Measurements from ENCODE around the gene FAM227B.
"Not testable (repeated sequence)": the region's sequence is repeated elsewhere in the genome, so short reads cannot be mapped to it uniquely, and the experiment has no call there.

Gene FAM227B

GRCh38 chr15:49621401-49621811, 788 bp upstream of the FAM227B start:
- TF ChIP-seq EZH2phosphoT487 (IDR thresholded peaks at IDR 0.05; ENCODE audit: borderline replicate concordance), result no peak
- TF ChIP-seq, protein P1, sequence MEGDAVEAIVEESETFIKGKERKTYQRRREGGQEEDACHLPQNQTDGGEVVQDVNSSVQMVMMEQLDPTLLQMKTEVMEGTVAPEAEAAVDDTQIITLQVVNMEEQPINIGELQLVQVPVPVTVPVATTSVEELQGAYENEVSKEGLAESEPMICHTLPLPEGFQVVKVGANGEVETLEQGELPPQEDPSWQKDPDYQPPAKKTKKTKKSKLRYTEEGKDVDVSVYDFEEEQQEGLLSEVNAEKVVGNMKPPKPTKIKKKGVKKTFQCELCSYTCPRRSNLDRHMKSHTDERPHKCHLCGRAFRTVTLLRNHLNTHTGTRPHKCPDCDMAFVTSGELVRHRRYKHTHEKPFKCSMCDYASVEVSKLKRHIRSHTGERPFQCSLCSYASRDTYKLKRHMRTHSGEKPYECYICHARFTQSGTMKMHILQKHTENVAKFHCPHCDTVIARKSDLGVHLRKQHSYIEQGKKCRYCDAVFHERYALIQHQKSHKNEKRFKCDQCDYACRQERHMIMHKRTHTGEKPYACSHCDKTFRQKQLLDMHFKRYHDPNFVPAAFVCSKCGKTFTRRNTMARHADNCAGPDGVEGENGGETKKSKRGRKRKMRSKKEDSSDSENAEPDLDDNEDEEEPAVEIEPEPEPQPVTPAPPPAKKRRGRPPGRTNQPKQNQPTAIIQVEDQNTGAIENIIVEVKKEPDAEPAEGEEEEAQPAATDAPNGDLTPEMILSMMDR (conservative IDR thresholded peaks at IDR 0.05; ENCODE audit: low read length), result no peak
- no peaks in the 10 kb centered on the region for H3K27me3 ChIP-seq (ENCODE audit: insufficient read depth, low read length, poor library complexity, severe bottlenecking)
- peak overlapping the region; percentile 82 for H2AFZ ChIP-seq (ENCODE audit: low read length)
- no peaks in the 10 kb centered on the region for H3F3A ChIP-seq (ENCODE audit: low read depth)
- peaks cover 43% of the 10 kb centered on the region for H3K4me1 ChIP-seq (ENCODE audit: insufficient read depth, low read length, poor library complexity, severe bottlenecking)
- peak overlapping the region; percentile 83 for H3K9ac ChIP-seq (ENCODE audit: low read depth, low read length, poor library complexity, severe bottlenecking)
- H4K20me1 ChIP-seq (ENCODE audit: insufficient read depth, low read length, poor library complexity, severe bottlenecking), result no peaks in the 10 kb centered on the region
- peak overlapping the region; percentile 97 for H3K4me2 ChIP-seq (ENCODE audit: low read depth, low read length, poor library complexity, severe bottlenecking)
- no peaks in the 10 kb centered on the region for H3K9me2 ChIP-seq (replicated peaks; ENCODE audit: low read depth, low read length)
- H3K4me3 ChIP-seq (ENCODE audit: low read length, poor library complexity, severe bottlenecking), result peak overlapping the region; percentile 89
- no peaks in the 10 kb centered on the region for H3K36me3 ChIP-seq (ENCODE audit: insufficient read depth, low read length)
- no peaks in the 10 kb centered on the region; the same call in 1 of the 2 replicates for H3K9me3 ChIP-seq (ENCODE audit: insufficient read depth, low read depth, low read length)
- H3K79me2 ChIP-seq (ENCODE audit: insufficient read depth, low read length), result peaks cover 33% of the 10 kb centered on the region

GRCh38 chr15:49620199-49620598, 419 bp downstream of the FAM227B start:
- H3K36me3 ChIP-seq (ENCODE audit: insufficient read depth, low read length), result no peaks in the 10 kb centered on the region
- no peaks in the 10 kb centered on the region for H3F3A ChIP-seq (ENCODE audit: low read depth)
- peaks cover 33% of the 10 kb centered on the region for H3K79me2 ChIP-seq (ENCODE audit: insufficient read depth, low read length)
- H3K9ac ChIP-seq (ENCODE audit: low read depth, low read length, poor library complexity, severe bottlenecking), result peak overlapping the region; percentile 83
- no peaks in the 10 kb centered on the region for H3K27me3 ChIP-seq (ENCODE audit: insufficient read depth, low read length, poor library complexity, severe bottlenecking)
- H2AFZ ChIP-seq (ENCODE audit: low read length), result peak overlapping the region; percentile 98
- H3K9me3 ChIP-seq (ENCODE audit: insufficient read depth, low read depth, low read length), result no peaks in the 10 kb centered on the region
- TF ChIP-seq, protein P1 (conservative IDR thresholded peaks at IDR 0.05; ENCODE audit: low read length), result no peak
- TF ChIP-seq EZH2phosphoT487 (IDR thresholded peaks at IDR 0.05; ENCODE audit: borderline replicate concordance), result no peak
- H4K20me1 ChIP-seq (ENCODE audit: insufficient read depth, low read length, poor library complexity, severe bottlenecking), result no peaks in the 10 kb centered on the region
- peaks cover 43% of the 10 kb centered on the region for H3K4me1 ChIP-seq (ENCODE audit: insufficient read depth, low read length, poor library complexity, severe bottlenecking)
- no peaks in the 10 kb centered on the region for H3K9me2 ChIP-seq (replicated peaks; ENCODE audit: low read depth, low read length)
- H3K4me2 ChIP-seq (ENCODE audit: low read depth, low read length, poor library complexity, severe bottlenecking), result peak overlapping the region; percentile 81
- H3K4me3 ChIP-seq (ENCODE audit: low read length, poor library complexity, severe bottlenecking), result peak overlapping the region; percentile 89

GRCh38 chr15:49619226-49619625, 1.4 kb downstream of the FAM227B start:
- Histone ChIP-seq H3K9ac (ENCODE audit: low read depth, low read length, poor library complexity, severe bottlenecking) (no peak overlapping the region), H3K9me3 (ENCODE audit: insufficient read depth, low read depth, low read length) (peaks cover 5% of the 10 kb centered on the region; the same call in 1 of the 2 replicates)
- TF ChIP-seq, protein P1 (conservative IDR thresholded peaks at IDR 0.05; ENCODE audit: low read length), result no peak
- TF ChIP-seq EZH2phosphoT487 (IDR thresholded peaks at IDR 0.05; ENCODE audit: borderline replicate concordance), result no peak

DNA sequence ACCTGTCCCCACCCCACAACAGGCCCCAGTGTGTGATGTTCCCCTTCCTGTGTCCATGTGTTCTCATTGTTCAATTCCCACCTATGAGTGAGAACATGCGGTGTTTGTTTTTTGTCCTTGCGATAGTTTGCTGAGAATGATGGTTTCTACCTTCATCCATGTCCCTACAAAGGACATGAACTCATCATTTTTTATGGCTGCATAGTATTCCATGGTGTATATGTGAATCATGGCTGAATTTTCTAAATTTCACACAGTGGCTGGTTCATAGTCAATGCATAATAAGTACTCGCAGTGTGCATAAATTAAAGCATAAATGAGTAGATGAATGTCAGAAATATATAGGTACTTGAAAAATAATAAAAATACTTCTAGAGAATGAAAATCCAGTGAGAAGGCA, 8.4 kb downstream of the FAM227B start:
- H3F3A ChIP-seq (ENCODE audit: low read depth); H3K4me3 ChIP-seq (ENCODE audit: low read length, poor library complexity, severe bottlenecking); H3K36me3 ChIP-seq (ENCODE audit: insufficient read depth, low read length); H3K9me3 ChIP-seq (ENCODE audit: insufficient read depth, low read depth, low read length); H3K4me2 ChIP-seq (ENCODE audit: low read depth, low read length, poor library complexity, severe bottlenecking); H3K4me1 ChIP-seq (ENCODE audit: insufficient read depth, low read length, poor library complexity, severe bottlenecking); H3K79me2 ChIP-seq (ENCODE audit: insufficient read depth, low read length); H4K20me1 ChIP-seq (ENCODE audit: insufficient read depth, low read length, poor library complexity, severe bottlenecking); H3K27me3 ChIP-seq (ENCODE audit: insufficient read depth, low read length, poor library complexity, severe bottlenecking); H2AFZ ChIP-seq (ENCODE audit: low read length); H3K9ac ChIP-seq (ENCODE audit: low read depth, low read length, poor library complexity, severe bottlenecking); H3K9me2 ChIP-seq (replicated peaks; ENCODE audit: low read depth, low read length): not testable (repeated sequence)

More at GRCh38 chr15:49619226-49619625, 1.4 kb downstream of the FAM227B start:
- Histone ChIP-seq H4K20me1 (ENCODE audit: insufficient read depth, low read length, poor library complexity, severe bottlenecking) (no peaks in the 10 kb centered on the region), H3K27me3 (ENCODE audit: insufficient read depth, low read length, poor library complexity, severe bottlenecking) (no peaks in the 10 kb centered on the region), H3K9me2 (replicated peaks; ENCODE audit: low read depth, low read length) (no peaks in the 10 kb centered on the region), H3K79me2 (ENCODE audit: insufficient read depth, low read length) (peaks cover 33% of the 10 kb centered on the region), H3F3A (ENCODE audit: low read depth) (no peaks in the 10 kb centered on the region), H3K36me3 (ENCODE audit: insufficient read depth, low read length) (no peaks in the 10 kb centered on the region), H3K4me2 (ENCODE audit: low read depth, low read length, poor library complexity, severe bottlenecking) (peak overlapping the region; percentile 81), H3K4me3 (ENCODE audit: low read length, poor library complexity, severe bottlenecking) (peak overlapping the region; percentile 89), H3K4me1 (ENCODE audit: insufficient read depth, low read length, poor library complexity, severe bottlenecking) (peaks cover 37% of the 10 kb centered on the region), H2AFZ (ENCODE audit: low read length) (no peak overlapping the region)

Data from Loucy (cell line).